OCI-LY7 (cell line): ENCODE results near the gene OR2AT4. TPM values are rescaled to one million over a fixed set of nuclear protein-coding genes. Genes with fewer than 3 reads are reported as not detected.

Experiments used
- Bru-seq: library from RNA; stranded (reverse); fragments of 400-500 nt; gene quantifications from one replicate; lab custom pipeline; 2021; lab: Mats Ljungman, UMichigan
- BruChase-seq, 2 experiments: library from RNA; stranded (reverse); fragments of 400-500 nt; gene quantifications; one replicate each; lab custom pipeline; 2021; lab: Mats Ljungman, UMichigan
- BruUV-seq: library from RNA; stranded (reverse); fragments of 400-500 nt; replicated peaks from 2 replicates; lab custom pipeline; 2021; lab: Mats Ljungman, UMichigan
- CTCF ChIA-PET: fragments of 300-600 bp; sonication (Branson Sonifier 250); formaldehyde crosslinking; loops from one replicate; lab custom pipeline; 2022; ENCODE audit warnings: antibody characterized with exemption; ENCODE audit not compliant: unreplicated experiment; lab: Charles Lee
- POLR2A ChIA-PET: fragments of 300-600 bp; sonication (Branson Sonifier 250); formaldehyde crosslinking; loops from one replicate; lab custom pipeline; 2022; ENCODE audit warnings: antibody characterized with exemption; lab: Charles Lee
- DNase-seq: peaks from one replicate; pipeline ENCODE4 v3.0.0-alpha.2; 2015; ENCODE audit warnings: low spot score
- H2AFZ ChIP-seq: fragments of 200-600 bp; sonication (generic), shearing (Covaris generic); 2 replicates; pipeline ENCODE4 v1.6.1; 2014; ENCODE audit warnings: mild to moderate bottlenecking, antibody characterized with exemption, low read length, moderate library complexity
- H3K27ac ChIP-seq: fragments of 200-600 bp; sonication (generic); 2 replicates; pipeline ENCODE4 v1.5.1; 2014; ENCODE audit warnings: mixed run types, low read depth, mild to moderate bottlenecking, moderate library complexity, low read length, inconsistent platforms; ENCODE audit not compliant: poor library complexity, severe bottlenecking
- H3K36me3 ChIP-seq: fragments of 200-600 bp; sonication (generic); 2 replicates; pipeline ENCODE4 v1.6.1; 2014; ENCODE audit warnings: mild to moderate bottlenecking, antibody characterized with exemption, low read length, moderate library complexity, mixed read lengths; ENCODE audit not compliant: insufficient read depth
- H3K4me1 ChIP-seq: fragments of 200-600 bp; sonication (generic); 2 replicates; pipeline ENCODE4 v1.5.1; 2014; ENCODE audit warnings: mild to moderate bottlenecking, low read length; ENCODE audit not compliant: insufficient read depth, poor library complexity, severe bottlenecking
- H3K4me2 ChIP-seq: fragments of 200-600 bp; sonication (generic); 2 replicates; pipeline ENCODE4 v1.6.1; 2014; ENCODE audit warnings: mild to moderate bottlenecking, low read length
- H3K4me3 ChIP-seq: fragments of 200-600 bp; sonication (generic); 2 replicates; pipeline ENCODE4 v1.5.1; 2014; ENCODE audit warnings: mild to moderate bottlenecking, low read depth, low read length; ENCODE audit not compliant: poor library complexity, severe bottlenecking
- H3K79me2 ChIP-seq: fragments of 200-600 bp; sonication (generic); 2 replicates; pipeline ENCODE4 v1.6.1; 2016; ENCODE audit warnings: low read depth, mild to moderate bottlenecking, low read length, moderate library complexity, mixed read lengths; ENCODE audit not compliant: insufficient read depth
- H3K9me2 ChIP-seq: fragments of 200-600 bp; sonication (generic); 2 replicates; pipeline ENCODE4 v1.6.1; 2016; ENCODE audit warnings: mild to moderate bottlenecking, low read length, mixed read lengths; ENCODE audit not compliant: insufficient read depth
- H3K9me3 ChIP-seq: fragments of 200-600 bp; sonication (generic); 2 replicates; pipeline ENCODE4 v1.6.1; 2014; ENCODE audit warnings: mild to moderate bottlenecking, mixed run types, low read length, mixed read lengths
- H4K20me1 ChIP-seq: fragments of 200-600 bp; sonication (generic); 2 replicates; pipeline ENCODE4 v1.6.1; 2014; ENCODE audit warnings: mild to moderate bottlenecking, antibody characterized with exemption, low read length, moderate library complexity, mixed read lengths; ENCODE audit not compliant: insufficient read depth
- CTCF ChIP-seq: fragments of 200-600 bp; sonication (generic); conservative IDR thresholded peaks from 2 replicates; pipeline ENCODE4 v1.5.1; 2014; ENCODE audit warnings: mild to moderate bottlenecking, antibody characterized with exemption, low read length, moderate library complexity, mixed read lengths
- EZH2phosphoT487 ChIP-seq: fragments of 200-600 bp; sonication (generic); IDR thresholded peaks from 2 replicates; pipeline ENCODE4 v1.6.1; 2018; ENCODE audit warnings: low read depth, borderline replicate concordance, mild to moderate bottlenecking, mixed run types, antibody characterized with exemption, low read length, moderate library complexity, mixed read lengths
- intact Hi-C: fragments of 100-400 bp; cut with micrococcal nuclease; formaldehyde crosslinking; loops from one replicate; pipeline ENCODE4 v1.10.0; 2022; ENCODE audit not compliant: unreplicated experiment
- long read RNA-seq: library from polyadenylated mRNA; stranded (forward); transcript quantifications from one replicate; pipeline ENCODE4 v2.0.0, GENCODE V29; 2022
- total RNA-seq, 2 experiments: library from RNA; depleted of rRNA in 1 of 2; stranded (reverse); fragments of >200 nt in 1 of 2; shearing (Covaris generic) in 1 of 2; gene quantifications; 2 replicates each; pipeline ENCODE4 v1.2.3, GENCODE V29; 2014 to 2022

Gene OR2AT4
- total RNA-seq (2014; rRNA removed; shearing (Covaris generic)): not detected in 2 replicates
- total RNA-seq (2022): not detected in 2 replicates
- Bru-seq, nascent RNA: percentile 13 among the genes with signal in this experiment
- not detected for BruChase-seq, experiment 1, labeled RNA remaining after a 6-hour chase
- BruChase-seq, experiment 2, labeled RNA remaining after a 2-hour chase: percentile 7 among the genes with signal in this experiment
- long read RNA-seq: 0 reads

- intact Hi-C loops: no loop called here
- ChIA-PET CTCF (interaction anchor here (1.0 kb wide), 1 partner anchor 167 kb away, joined by 3 read pairs; no protein-coding TSS in a partner anchor), POLR2A (no interaction called here)
- no peaks in the 10 kb centered on the region for H3K36me3 ChIP-seq
- H3K27ac ChIP-seq: no peak within 1 kb of the TSS
- no peaks in the 10 kb centered on the region for H3K79me2 ChIP-seq
- H3K9me2 ChIP-seq: no peaks in the 10 kb centered on the region
- BruUV-seq: no TSS peak
- no peaks in the 10 kb centered on the region for H4K20me1 ChIP-seq
- no peak within 1 kb of the TSS for H3K4me3 ChIP-seq
- H3K9me3 ChIP-seq: no peaks in the 10 kb centered on the region
- no peaks in the 10 kb centered on the region for H3K4me1 ChIP-seq
- no peak within 1 kb of the TSS for H3K4me2 ChIP-seq
- DNase-seq: no peak
- TF ChIP-seq CTCF: no peak
- no peak for TF ChIP-seq EZH2phosphoT487
- H2AFZ ChIP-seq: no peak within 1 kb of the TSS
These were observed at the start of gene OR2AT4 for GRCh38 chr11:75096456-75097172. Gene OR2AT4, minus strand, starts transcription at chr11:75096876.

GRCh38 chr11:75145972-75146519 lies 49.4 kb upstream of the OR2AT4 start:
- no peaks in the 10 kb centered on the region for H3K79me2 ChIP-seq
- BruUV-seq: no TSS peak
- H3K4me3 ChIP-seq: no peak overlapping the region
- TF ChIP-seq EZH2phosphoT487 (no peak), CTCF (no peak)
- peaks cover 50% of the 10 kb centered on the region for H3K4me1 ChIP-seq
- H3K36me3 ChIP-seq: no peaks in the 10 kb centered on the region
- no peaks in the 10 kb centered on the region for H4K20me1 ChIP-seq
- ChIA-PET CTCF (interaction anchor here (1.0 kb wide), 1 partner anchor 123 kb away, joined by 3 read pairs; no protein-coding TSS in a partner anchor), POLR2A (interaction anchor here (0.6 to 1.2 kb wide), 4 partner anchors 10 to 185 kb away, joined by 3 to 4 read pairs (median 4); no protein-coding TSS in a partner anchor)
- intact Hi-C loops: no loop called here
- no peak overlapping the region for H3K4me2 ChIP-seq
- no peak overlapping the region for H2AFZ ChIP-seq
- DNase-seq: no peak
- H3K9me2 ChIP-seq: no peaks in the 10 kb centered on the region
- H3K9me3 ChIP-seq: no peaks in the 10 kb centered on the region
- H3K27ac ChIP-seq: no peak overlapping the region
